Body of pancreas (tissue), 4 donors: Measurements from ENCODE around the gene GRM1. TPM values are rescaled to one million over a fixed set of nuclear protein-coding genes. Genes with fewer than 3 reads are reported as not detected.

Experiments used
- ATAC-seq: fragments of 150-250 bp; one replicate; pipeline ENCODE4 v1.9.1; 2016
- DNase-seq, 4 donors: peaks; one replicate each; pipeline ENCODE4 v3.0.0-alpha.2; 2019
- H3K27ac ChIP-seq, 4 donors: fragments of 200-600 bp; sonication (generic); 1 replicate in 3 of 4; 2 replicates in 1 of 4; pipeline versions ENCODE4 v1.5.1 to v1.6.1; 2016 to 2019; ENCODE audit warnings: mild to moderate bottlenecking in 1 of 4, mixed read lengths in 1 of 4, moderate library complexity in 1 of 4
- H3K27me3 ChIP-seq, 2 donors: fragments of 200-600 bp; sonication (generic); one replicate each; pipeline ENCODE4 v1.6.0; 2016; ENCODE audit warnings: mild to moderate bottlenecking in 1 of 2
- H3K36me3 ChIP-seq, 2 donors: fragments of 200-600 bp; sonication (generic); replicated peaks in 1 of 2; 2 replicates each; pipeline ENCODE4 v1.5.1; 2016; ENCODE audit warnings: low read depth in 2 of 2; ENCODE audit not compliant: insufficient read depth in 1 of 2
- H3K4me1 ChIP-seq: fragments of 200-600 bp; sonication (generic); one replicate; pipeline ENCODE4 v1.6.0; 2016
- H3K4me3 ChIP-seq, 2 donors: fragments of 200-600 bp; sonication (generic); 1 replicate in 1 of 2; 2 replicates in 1 of 2; pipeline ENCODE4 v1.5.1; 2016 to 2019
- H3K9me3 ChIP-seq, 3 donors: fragments of 200-600 bp; sonication (generic); 1 replicate in 2 of 3; 2 replicates in 1 of 3; pipeline ENCODE4 v1.5.1; 2016
- CTCF ChIP-seq, 7 experiments: fragments of 450-650 bp in 4 of 7; fragments of 200-600 bp in 3 of 7; sonication (generic) in 3 of 7; IDR thresholded peaks; one replicate each; pipeline ENCODE4 v1.5.1; 2016 to 2019; ENCODE audit warnings: antibody characterized with exemption in 7 of 7
- POLR2A ChIP-seq, 3 donors: fragments of 450-650 bp; IDR thresholded peaks; one replicate each; pipeline ENCODE4 v1.6.1; 2016; ENCODE audit warnings: antibody characterized with exemption in 3 of 3, mild to moderate bottlenecking in 2 of 3
- WGBS, 2 donors: methylation state at CpG; one replicate each; pipeline ENCODE4 v1.1.5; 2017; 5-methylcytosine and 5-hydroxymethylcytosine counted together
- intact Hi-C: fragments of 100-400 bp; cut with DNase I; formaldehyde crosslinking; loops from one replicate; pipeline ENCODE4 v1.15.1; 2023
- total RNA-seq, 2 donors: library from RNA; depleted of rRNA; stranded (reverse); fragments of >200 nt; gene quantifications; one replicate each; pipeline ENCODE4 v1.1.0, GENCODE V29; 2016

GRM1 gene
- total RNA-seq, 2 donors from 2014 or later: under 0.01 TPM; not detected in 1

GRCh38 chr6:146331013-146331412 is 302.2 kb downstream of the GRM1 start:
- Histone ChIP-seq H3K9me3 (no peaks in the 10 kb centered on the region), H3K27me3 (no peaks in the 10 kb centered on the region), H3K27ac (no peak overlapping the region), H3K4me3 (no peak overlapping the region), H3K36me3 (no peaks in the 10 kb centered on the region), H3K4me1 (no peaks in the 10 kb centered on the region)
- DNase-seq (no peak), ATAC-seq (no peak)
- intact Hi-C loops: no loop called here
- 40 to 61% methylated on average over 3 of the region's 3 CpGs for WGBS, 2 donors
- no peak for TF ChIP-seq POLR2A (IDR thresholded peaks at IDR 0.05)
- no peak for TF ChIP-seq CTCF (IDR thresholded peaks at IDR 0.05)

- Histone ChIP-seq H3K4me1 (no peaks in the 10 kb centered on the region), H3K9me3 (no peaks in the 10 kb centered on the region), H3K4me3 (no peak overlapping the region), H3K27me3 (no peaks in the 10 kb centered on the region), H3K36me3 (no peaks in the 10 kb centered on the region), H3K27ac (no peak overlapping the region)
- TF ChIP-seq POLR2A (IDR thresholded peaks at IDR 0.05) (no peak), CTCF (IDR thresholded peaks at IDR 0.05) (no peak)
- no peak for DNase-seq
- no peak for ATAC-seq
- intact Hi-C loops: no loop called here
- WGBS, 2 donors: 46 to 57% methylated on average over 2 of the region's 2 CpGs
Measured at GRCh38 chr6:146335336-146335735, 306.5 kb downstream of the GRM1 start.

GRCh38 chr6:146336191-146336590 is 307.3 kb downstream of the GRM1 start:
- no peaks in the 10 kb centered on the region for H3K27me3 ChIP-seq
- DNase-seq (no peak), ATAC-seq (no peak)
- H3K36me3 ChIP-seq: no peaks in the 10 kb centered on the region
- H3K9me3 ChIP-seq: no peaks in the 10 kb centered on the region
- no peak overlapping the region for H3K4me3 ChIP-seq
- H3K27ac ChIP-seq: no peak overlapping the region
- 40 to 49% methylated on average over 3 of the region's 3 CpGs for WGBS, 2 donors
- TF ChIP-seq POLR2A (IDR thresholded peaks at IDR 0.05): no peak
- no peak for TF ChIP-seq CTCF (IDR thresholded peaks at IDR 0.05)
- no peaks in the 10 kb centered on the region for H3K4me1 ChIP-seq
- intact Hi-C loops: no loop called here

GRCh38 chr6:146337376-146337775 is 308.5 kb downstream of the GRM1 start:
- intact Hi-C loops: no loop called here
- Histone ChIP-seq H3K4me1 (no peaks in the 10 kb centered on the region), H3K4me3 (no peak overlapping the region), H3K9me3 (no peaks in the 10 kb centered on the region), H3K27ac (no peak overlapping the region), H3K36me3 (no peaks in the 10 kb centered on the region), H3K27me3 (no peaks in the 10 kb centered on the region)
- TF ChIP-seq CTCF (IDR thresholded peaks at IDR 0.05) (no peak), POLR2A (IDR thresholded peaks at IDR 0.05) (no peak)
- DNase-seq (no peak), ATAC-seq (no peak)
- 42 to 44% methylated on average over 4 of the region's 4 CpGs for WGBS, 2 donors

GRCh38 chr6:146339716-146340115 is 310.9 kb downstream of the GRM1 start:
- Histone ChIP-seq H3K36me3 (no peaks in the 10 kb centered on the region), H3K27ac (no peak overlapping the region), H3K9me3 (no peaks in the 10 kb centered on the region), H3K4me3 (no peak overlapping the region), H3K27me3 (no peaks in the 10 kb centered on the region), H3K4me1 (no peaks in the 10 kb centered on the region)
- 20 to 28% methylated on average over 4 of the region's 4 CpGs for WGBS, 2 donors
- ATAC-seq (no peak), DNase-seq (no peak)
- no peak for TF ChIP-seq POLR2A (IDR thresholded peaks at IDR 0.05)
- TF ChIP-seq CTCF (IDR thresholded peaks at IDR 0.05): no peak
- intact Hi-C loops: no loop called here
